NAMALWA (cell line): Measurements from ENCODE around the gene ZNF8.
"Not testable (repeated sequence)": the region's sequence is repeated elsewhere in the genome, so short reads cannot be mapped to it uniquely, and the experiment has no call there.

Experiments used
- DNase-seq: peaks from one replicate; pipeline ENCODE4 v3.0.0-alpha.2; 2015; ENCODE audit warnings: low spot score

ZNF8 gene

DNA sequence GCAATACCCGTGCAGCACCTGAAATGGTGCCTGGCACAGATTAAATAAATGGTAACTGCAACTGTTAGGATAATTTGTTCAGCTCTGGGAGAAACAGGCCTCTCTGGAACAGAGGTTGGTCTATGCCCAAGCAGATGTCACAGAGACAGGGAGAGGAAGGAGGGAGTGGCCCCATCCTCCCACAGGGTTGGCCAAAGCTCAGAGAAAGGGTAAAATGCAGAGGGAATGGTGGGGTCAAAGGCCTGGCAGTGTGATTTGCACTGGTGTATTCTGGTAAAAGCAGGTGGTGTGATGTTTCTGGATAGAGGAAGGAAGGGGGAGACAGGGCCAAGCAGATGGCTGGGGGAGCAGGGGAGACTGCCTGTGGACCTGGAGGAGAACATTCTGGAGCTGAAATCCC lies 57.5 kb downstream of the ZNF8 start:
- no peak for DNase-seq

GRCh38 chr19:58336820-58337219 lies 58.1 kb downstream of the ZNF8 start:
- DNase-seq = no peak

DNA sequence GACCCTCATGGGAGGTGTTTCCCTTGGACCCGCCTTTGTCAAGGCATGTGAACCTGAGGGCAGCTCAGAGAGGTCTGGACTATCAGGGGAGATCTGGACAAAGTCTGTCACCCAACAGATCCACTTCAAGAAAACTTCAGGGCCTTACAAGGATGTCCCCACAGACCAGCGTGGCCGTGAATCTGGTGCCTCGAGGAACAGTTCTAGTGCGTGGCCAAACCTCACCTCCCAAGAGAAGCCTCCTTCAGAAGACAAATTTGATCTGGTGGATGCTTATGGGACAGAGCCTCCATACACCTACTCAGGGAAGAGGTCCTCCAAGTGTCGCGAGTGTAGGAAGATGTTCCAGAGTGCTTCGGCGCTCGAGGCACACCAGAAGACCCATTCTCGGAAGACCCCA lies 59.6 kb downstream of the ZNF8 start:
- no peak for DNase-seq

GRCh38 chr19:58338825-58339558 lies 60.2 kb downstream of the ZNF8 start:
- DNase-seq = peak; percentile 27

- DNase-seq = no peak
Observed at GRCh38 chr19:58345558-58345957, 66.8 kb downstream of the ZNF8 start.

DNA sequence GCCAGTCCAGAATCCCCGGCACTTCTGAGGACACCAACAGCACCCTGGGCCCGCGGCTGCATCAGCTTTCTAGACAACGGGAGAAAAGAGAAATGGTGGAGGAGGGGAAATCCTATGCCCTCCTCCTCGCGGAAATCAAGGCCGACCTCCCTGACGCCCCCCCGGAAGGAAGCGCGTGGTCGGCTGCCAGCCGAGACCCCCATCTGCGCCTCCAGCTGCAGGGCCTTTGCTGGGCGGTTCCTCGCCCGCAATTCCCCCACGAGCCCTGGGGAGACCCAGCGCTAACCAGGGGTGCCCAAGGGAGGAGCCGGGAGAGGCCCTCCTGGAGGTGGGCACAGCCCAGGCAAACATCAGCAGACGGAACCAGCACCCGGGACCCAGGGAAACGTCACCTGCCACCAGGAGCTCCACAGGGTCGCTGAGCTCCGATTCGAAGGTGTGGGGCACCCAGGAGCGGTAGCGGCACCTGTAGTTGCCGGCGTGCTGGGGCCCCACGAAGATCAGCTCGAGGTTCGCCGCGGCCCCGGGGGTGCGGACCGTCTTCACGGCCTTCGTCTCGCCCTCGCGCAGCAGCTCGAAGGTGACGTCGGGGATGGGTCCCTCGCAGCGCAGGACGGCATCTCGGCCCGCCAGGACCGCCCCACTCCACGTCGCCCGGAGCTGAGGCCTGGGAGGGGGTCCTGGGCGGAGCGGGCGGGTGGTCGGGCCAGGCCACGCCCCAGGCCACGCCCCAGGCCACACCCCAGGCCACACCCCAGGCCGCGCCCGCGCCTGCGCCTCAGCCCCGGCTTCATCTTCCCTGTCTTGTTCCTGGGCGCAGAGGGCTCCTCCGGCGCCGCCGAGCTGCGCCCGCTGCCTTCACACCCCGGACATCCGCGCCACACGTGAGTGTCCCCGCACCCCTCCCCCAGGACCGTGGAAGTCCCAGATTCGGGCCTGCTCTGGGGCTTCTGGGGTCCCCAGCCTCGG lies 68.5 kb downstream of the ZNF8 start:
- DNase-seq = peak; percentile 81

- DNase-seq = not testable (repeated sequence)
Observed at GRCh38 chr19:58348080-58348479, 69.3 kb downstream of the ZNF8 start.

DNA sequence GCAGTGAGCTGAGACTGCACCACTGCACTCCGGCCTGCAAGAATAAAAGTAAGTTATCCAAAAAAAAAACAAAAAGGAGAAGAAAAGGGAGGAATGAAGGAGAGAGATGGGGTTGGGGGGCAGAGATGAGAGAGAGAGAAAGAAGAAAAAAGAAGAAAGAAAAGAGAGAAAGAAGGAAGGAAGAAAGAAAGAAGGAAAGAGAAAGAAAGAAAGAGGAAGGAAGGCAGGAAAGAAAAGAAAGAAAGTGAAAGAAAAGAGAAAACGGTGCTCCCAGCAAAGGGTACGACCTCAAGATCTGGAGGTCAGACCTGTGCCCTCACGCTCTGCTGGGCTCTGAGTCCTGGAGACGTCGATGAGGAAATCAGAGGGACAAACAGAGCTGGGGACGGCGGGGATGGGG lies 70.8 kb downstream of the ZNF8 start:
- DNase-seq = no peak

GRCh38 chr19:58350001-58350861 lies 71.5 kb downstream of the ZNF8 start:
- DNase-seq = no peak

- DNase-seq = no peak
Observed at GRCh38 chr19:58350871-58351557, 72.3 kb downstream of the ZNF8 start.

GRCh38 chr19:58351558-58351878 lies 72.8 kb downstream of the ZNF8 start:
- DNase-seq = no peak

DNA sequence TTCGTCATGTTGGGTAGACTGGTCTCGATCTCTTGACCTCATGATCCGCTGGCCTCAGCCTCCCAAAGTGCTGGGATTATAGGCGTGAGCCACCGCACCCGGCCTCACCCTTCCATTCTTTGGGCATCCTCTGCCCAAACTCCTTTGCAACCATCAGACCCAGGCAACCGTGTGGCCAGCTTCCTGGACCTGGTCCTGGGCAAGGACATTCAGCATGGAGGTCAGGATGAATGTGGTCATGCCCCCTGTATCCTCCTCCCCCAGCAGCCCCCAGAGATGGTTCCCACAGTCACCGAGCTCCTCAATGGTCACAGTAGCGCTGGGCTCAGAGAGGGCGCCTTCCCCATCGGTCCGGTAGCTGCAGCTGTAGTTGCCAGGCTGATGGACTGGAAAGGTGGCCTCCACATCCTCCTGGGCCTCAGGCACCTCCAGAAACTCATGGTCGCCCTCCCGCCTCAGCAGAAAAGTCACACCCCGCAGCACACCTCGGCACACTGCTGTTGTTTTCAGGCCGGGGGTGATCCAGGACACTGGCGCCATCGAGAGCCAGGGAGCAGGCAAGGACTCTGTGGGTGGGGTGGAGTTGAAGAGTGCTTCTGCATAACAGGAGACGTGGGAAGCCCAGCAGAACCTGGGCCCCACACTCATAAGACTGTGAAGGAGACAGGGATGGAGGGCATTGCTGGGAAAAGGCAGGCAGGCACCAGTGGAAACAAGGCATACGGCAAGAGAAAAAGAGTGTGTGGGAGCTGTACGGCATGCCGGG lies 73.4 kb downstream of the ZNF8 start:
- DNase-seq = no peak
